ENCODE measurements around the gene BBS9. TPM values are rescaled to one million over a fixed set of nuclear protein-coding genes. Genes with fewer than 3 reads are reported as not detected.

Gene BBS9
- total RNA-seq, 1 donor from 2014 or later = 19.6 TPM

DNA sequence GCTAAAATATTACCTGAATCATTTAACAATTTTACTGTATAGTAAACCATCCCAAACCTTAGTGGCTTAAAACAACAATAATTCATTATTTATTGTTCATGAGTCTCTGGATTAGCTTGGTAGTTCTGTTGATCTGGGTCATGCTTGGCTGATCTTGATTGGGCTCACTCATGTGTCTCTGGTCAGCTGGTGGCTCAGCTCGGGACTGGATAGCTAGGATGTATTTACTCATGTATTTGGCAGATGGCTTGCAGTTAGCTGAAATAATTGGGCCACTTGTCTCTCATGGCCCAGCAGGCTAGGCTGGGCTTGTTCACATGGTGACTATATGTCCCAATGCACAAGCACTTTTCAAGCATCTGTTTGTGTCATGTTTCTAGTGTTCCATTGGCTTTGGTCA, 262.8 kb downstream of the BBS9 start:
- Histone ChIP-seq H3K4me3 (no peak overlapping the region), H3K4me1 (no peaks in the 10 kb centered on the region), H3K27me3 (no peaks in the 10 kb centered on the region), H3K36me3 (peaks cover 10% of the 10 kb centered on the region), H3K9me3 (no peaks in the 10 kb centered on the region), H3K27ac (no peak overlapping the region)
- DNase-seq (no peak), ATAC-seq (no peak)
- TF ChIP-seq, protein P1, sequence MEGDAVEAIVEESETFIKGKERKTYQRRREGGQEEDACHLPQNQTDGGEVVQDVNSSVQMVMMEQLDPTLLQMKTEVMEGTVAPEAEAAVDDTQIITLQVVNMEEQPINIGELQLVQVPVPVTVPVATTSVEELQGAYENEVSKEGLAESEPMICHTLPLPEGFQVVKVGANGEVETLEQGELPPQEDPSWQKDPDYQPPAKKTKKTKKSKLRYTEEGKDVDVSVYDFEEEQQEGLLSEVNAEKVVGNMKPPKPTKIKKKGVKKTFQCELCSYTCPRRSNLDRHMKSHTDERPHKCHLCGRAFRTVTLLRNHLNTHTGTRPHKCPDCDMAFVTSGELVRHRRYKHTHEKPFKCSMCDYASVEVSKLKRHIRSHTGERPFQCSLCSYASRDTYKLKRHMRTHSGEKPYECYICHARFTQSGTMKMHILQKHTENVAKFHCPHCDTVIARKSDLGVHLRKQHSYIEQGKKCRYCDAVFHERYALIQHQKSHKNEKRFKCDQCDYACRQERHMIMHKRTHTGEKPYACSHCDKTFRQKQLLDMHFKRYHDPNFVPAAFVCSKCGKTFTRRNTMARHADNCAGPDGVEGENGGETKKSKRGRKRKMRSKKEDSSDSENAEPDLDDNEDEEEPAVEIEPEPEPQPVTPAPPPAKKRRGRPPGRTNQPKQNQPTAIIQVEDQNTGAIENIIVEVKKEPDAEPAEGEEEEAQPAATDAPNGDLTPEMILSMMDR (IDR thresholded peaks at IDR 0.05) = no peak
- intact Hi-C loops (cut with DNase I) = no loop called here

DNA sequence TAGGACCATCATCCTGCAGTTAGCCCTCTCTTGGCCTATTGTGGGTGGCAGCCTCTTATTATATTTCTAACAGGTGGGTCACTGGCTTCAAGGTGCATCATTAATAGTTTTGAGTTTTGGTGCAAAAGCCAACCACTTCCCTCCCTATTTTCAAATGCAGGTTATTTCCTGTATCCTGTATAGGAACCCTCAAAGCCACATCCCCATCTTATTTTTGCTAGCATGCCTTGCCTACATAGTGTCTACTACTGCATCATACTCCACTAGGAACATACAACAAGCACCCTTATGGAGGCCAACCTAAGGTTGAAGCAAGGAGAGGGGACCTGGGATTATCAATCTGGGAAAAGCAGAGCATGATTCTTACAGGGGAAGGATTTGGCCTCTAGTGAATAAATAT, 264.4 kb downstream of the BBS9 start:
- H3K27me3 ChIP-seq = no peaks in the 10 kb centered on the region
- H3K4me1 ChIP-seq = no peaks in the 10 kb centered on the region
- no peak overlapping the region for H3K4me3 ChIP-seq
- no peaks in the 10 kb centered on the region for H3K36me3 ChIP-seq
- no peak for ATAC-seq
- H3K9me3 ChIP-seq = no peaks in the 10 kb centered on the region
- DNase-seq = no peak
- no peak overlapping the region for H3K27ac ChIP-seq
- intact Hi-C loops (cut with DNase I) = no loop called here
- TF ChIP-seq, protein P1 (IDR thresholded peaks at IDR 0.05) = no peak

DNA sequence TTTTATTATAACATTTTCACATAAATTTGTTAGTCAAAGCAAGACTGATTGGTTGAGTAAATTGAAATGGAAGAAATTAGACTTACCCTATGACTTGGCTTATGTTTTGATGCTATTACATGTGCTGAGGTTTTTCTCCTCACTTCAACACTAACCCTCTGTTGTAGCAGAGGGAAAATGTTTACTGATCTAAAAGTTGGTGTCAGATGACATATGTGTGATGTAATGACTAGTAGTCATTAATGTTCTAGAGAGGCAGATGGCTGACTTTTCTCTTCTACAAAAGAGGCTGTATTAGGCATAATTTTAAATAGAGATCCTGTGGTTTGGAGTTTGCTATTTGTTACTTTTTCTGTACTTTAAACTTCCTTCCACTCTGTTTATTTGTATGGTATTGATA, 266.0 kb downstream of the BBS9 start:
- no peak for ATAC-seq

DNA sequence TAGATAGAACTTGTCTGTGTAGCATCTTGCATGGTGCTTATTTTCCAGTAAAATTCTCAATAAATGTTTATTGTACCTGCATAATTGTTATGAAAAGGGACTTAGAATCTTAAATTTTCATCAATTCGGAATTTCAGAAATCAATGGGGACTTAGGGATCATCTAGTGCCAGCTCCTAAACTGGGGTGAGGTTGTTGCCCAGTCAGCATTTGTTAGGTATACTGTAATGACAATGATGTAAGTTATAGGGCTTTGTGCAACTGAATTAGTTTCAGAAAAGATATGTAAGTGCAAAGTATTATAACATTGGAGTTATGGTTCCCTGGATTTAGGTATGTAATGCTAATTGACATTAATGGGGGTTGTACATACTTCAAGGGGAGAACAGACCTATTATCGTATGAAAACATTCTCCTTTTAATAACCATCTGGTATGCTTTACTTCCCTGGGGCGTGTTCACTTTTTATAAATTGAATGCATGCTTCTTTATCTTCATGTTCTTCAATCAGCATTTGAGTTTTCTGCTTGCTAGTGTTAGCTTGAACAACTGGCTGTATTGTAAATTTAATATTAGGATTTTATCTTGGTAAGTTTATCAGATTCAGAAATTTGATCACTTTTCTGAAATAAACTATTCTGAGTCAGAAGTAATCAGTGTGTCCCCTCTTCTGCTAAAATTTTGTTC, 270.3 kb downstream of the BBS9 start:
- no peak for ATAC-seq
- intact Hi-C loops (cut with DNase I) = no loop called here

More for the DNA sequence above, 266.0 kb downstream of the BBS9 start:
- no peak for DNase-seq
- no peaks in the 10 kb centered on the region for H3K9me3 ChIP-seq
- H3K36me3 ChIP-seq = no peaks in the 10 kb centered on the region
- no peaks in the 10 kb centered on the region for H3K4me1 ChIP-seq
- H3K27ac ChIP-seq = no peak overlapping the region
- no peaks in the 10 kb centered on the region for H3K27me3 ChIP-seq
- TF ChIP-seq, protein P1 (IDR thresholded peaks at IDR 0.05) = no peak
- intact Hi-C loops (cut with DNase I) = no loop called here
- no peak overlapping the region for H3K4me3 ChIP-seq

DNA sequence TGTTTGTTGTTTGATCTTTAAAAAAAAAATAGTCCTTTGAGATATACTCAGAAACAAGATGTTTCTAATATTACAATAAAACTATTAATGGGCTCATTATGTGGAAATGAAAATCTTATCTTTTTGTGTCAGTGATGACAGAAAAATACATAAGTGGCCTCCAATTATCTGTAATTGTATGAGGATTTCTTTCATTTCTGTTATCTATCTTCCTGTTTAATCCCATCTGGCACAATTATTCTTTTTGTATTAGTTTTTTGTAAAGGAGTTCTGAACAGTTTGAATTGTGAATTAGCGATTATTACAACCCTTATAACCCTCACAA, 270.8 kb downstream of the BBS9 start:
- intact Hi-C loops (cut with DNase I) = no loop called here
- H3K4me3 ChIP-seq = no peak overlapping the region
- no peak for ATAC-seq
- H3K4me1 ChIP-seq = no peaks in the 10 kb centered on the region
- DNase-seq = no peak
- H3K36me3 ChIP-seq = no peaks in the 10 kb centered on the region
- H3K27ac ChIP-seq = no peak overlapping the region
- TF ChIP-seq, protein P1 (IDR thresholded peaks at IDR 0.05) = no peak
- no peaks in the 10 kb centered on the region for H3K27me3 ChIP-seq
- no peaks in the 10 kb centered on the region for H3K9me3 ChIP-seq

More for the DNA sequence above, 270.3 kb downstream of the BBS9 start:
- Histone ChIP-seq H3K36me3 (no peaks in the 10 kb centered on the region), H3K27me3 (no peaks in the 10 kb centered on the region), H3K27ac (no peak overlapping the region), H3K4me3 (no peak overlapping the region), H3K4me1 (no peaks in the 10 kb centered on the region), H3K9me3 (no peaks in the 10 kb centered on the region)
- DNase-seq = no peak
- TF ChIP-seq, protein P1 (IDR thresholded peaks at IDR 0.05) = no peak

DNA sequence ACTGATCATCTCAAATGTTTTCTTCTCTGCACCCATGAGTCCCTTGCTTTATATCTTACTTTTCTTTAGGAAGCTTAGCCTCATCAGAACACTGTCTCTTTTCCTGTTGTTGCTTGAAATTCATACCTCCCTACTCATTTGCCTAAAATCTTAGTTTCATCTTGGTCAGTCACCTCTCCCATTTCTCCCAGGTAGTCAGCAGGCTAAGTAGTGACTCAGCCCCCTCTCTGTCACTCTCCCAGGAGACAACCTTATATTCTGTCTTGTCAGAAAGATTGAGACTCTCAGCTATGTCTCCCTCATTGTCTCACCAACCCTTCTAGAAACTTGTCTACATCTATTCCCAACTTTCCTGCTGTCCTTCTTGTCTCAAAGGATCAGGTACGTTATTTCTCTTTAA, 280.9 kb downstream of the BBS9 start:
- intact Hi-C loops (cut with DNase I) = no loop called here
- H3K27me3 ChIP-seq = no peaks in the 10 kb centered on the region
- no peak overlapping the region for H3K27ac ChIP-seq

More for the DNA sequence above, 280.9 kb downstream of the BBS9 start:
- H3K4me1 ChIP-seq = no peaks in the 10 kb centered on the region
- ATAC-seq (no peak), DNase-seq (no peak)
- H3K9me3 ChIP-seq = peaks cover 6% of the 10 kb centered on the region
- H3K4me3 ChIP-seq = no peak overlapping the region
- TF ChIP-seq, protein P1 (IDR thresholded peaks at IDR 0.05) = no peak
- H3K36me3 ChIP-seq = no peaks in the 10 kb centered on the region
